Hepatocyte (in vitro differentiated cells): ENCODE measurements around the gene DBNDD2.

Experiments used
- EZH2 ChIP-seq: fragments of 200-600 bp; sonication (generic); IDR thresholded peaks from 2 replicates; pipeline ENCODE4 v1.6.1; 2016; ENCODE audit warnings: antibody characterized with exemption, mild to moderate bottlenecking, borderline replicate concordance
- EZH2phosphoT487 ChIP-seq: fragments of 200-600 bp; sonication (generic); IDR thresholded peaks from one replicate; pipeline ENCODE4 v1.6.1; 2018; ENCODE audit warnings: antibody characterized with exemption, mild to moderate bottlenecking, low read depth, moderate library complexity; ENCODE audit not compliant: unreplicated experiment, severe bottlenecking
- TF ChIP-seq, protein P1 (sequence below): fragments of 200-600 bp; sonication (generic); IDR thresholded peaks from 2 replicates; pipeline ENCODE4 v1.5.1; 2016; ENCODE audit warnings: antibody characterized with exemption, mild to moderate bottlenecking; ENCODE audit not compliant: poor library complexity

DNA sequence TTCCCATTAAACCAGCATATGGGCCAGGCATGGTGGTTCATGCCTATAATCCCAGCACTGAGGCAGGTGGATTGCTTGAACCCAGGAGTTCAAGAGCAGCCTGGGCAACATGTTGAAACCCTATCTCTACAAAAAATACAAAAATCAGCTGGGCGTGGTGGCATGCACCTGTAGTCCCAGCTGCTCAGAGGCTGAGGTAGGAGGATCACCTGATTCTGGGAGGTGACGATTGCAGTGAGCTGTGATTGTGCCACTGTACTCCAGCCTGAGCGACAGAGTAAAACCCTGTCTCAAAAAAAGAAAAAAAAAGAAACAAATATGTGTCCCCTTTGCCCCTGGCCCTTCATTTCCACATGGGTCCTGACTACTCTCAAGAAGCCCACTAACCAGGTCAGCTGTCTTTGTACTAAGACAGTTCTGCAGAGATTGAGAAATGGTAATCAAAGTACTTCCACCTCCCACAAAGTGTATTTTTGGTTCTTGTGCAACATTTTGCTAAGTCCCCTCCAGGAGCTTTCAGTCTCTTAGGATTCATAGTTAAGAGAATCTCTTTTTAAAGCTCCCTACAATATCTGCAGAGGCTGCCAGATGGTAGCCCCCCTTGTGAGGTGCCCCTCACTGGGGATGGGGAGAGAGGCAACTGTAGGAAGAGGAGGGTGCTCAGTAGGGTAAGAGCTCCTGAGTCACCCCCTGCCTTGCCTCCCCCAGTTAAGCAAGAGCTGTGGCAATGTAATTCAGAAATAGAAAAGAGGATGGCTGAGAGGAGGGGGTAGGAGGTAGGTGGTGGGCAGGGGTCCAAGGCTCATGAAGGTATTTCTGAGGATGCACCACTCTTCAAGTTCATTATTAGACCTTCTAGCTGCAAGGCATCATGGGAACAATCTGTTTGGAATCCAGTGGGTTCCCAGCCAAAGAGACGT lies 44.9 kb downstream of the DBNDD2 start:
- TF ChIP-seq, protein P1, sequence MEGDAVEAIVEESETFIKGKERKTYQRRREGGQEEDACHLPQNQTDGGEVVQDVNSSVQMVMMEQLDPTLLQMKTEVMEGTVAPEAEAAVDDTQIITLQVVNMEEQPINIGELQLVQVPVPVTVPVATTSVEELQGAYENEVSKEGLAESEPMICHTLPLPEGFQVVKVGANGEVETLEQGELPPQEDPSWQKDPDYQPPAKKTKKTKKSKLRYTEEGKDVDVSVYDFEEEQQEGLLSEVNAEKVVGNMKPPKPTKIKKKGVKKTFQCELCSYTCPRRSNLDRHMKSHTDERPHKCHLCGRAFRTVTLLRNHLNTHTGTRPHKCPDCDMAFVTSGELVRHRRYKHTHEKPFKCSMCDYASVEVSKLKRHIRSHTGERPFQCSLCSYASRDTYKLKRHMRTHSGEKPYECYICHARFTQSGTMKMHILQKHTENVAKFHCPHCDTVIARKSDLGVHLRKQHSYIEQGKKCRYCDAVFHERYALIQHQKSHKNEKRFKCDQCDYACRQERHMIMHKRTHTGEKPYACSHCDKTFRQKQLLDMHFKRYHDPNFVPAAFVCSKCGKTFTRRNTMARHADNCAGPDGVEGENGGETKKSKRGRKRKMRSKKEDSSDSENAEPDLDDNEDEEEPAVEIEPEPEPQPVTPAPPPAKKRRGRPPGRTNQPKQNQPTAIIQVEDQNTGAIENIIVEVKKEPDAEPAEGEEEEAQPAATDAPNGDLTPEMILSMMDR = no peak
- no peak for TF ChIP-seq EZH2
- TF ChIP-seq EZH2phosphoT487 = no peak
